Central memory CD8-positive, alpha-beta T cell (primary cell): Measurements from ENCODE around the gene SP7.

Source experiments
- ATAC-seq: fragments of 150-1000 bp; cut with Tn5 transposase; replicated peaks from 2 replicates; pipeline ENCODE4 v1.10.0; 2022; ENCODE audit warnings: mild to moderate bottlenecking, moderate FRiP score, moderate number of reproducible peaks; ENCODE audit not compliant: poor library complexity, severe bottlenecking; ENCODE audit errors: extremely low read depth
- DNase-seq, 2 donors: peaks; one replicate each; pipeline ENCODE4 v3.0.0; 2021; ENCODE audit warnings: low spot score in 2 of 2
- H3K27ac Mint-ChIP-seq: one replicate; pipeline ENCODE4 v1.8.0; 2022; ENCODE audit warnings: low read depth, mild to moderate bottlenecking, moderate library complexity, mixed read lengths
- H3K27me3 Mint-ChIP-seq: one replicate; pipeline ENCODE4 v1.8.0; 2022; ENCODE audit warnings: mixed read lengths
- H3K36me3 Mint-ChIP-seq: one replicate; pipeline ENCODE4 v1.8.0; 2022; ENCODE audit warnings: mild to moderate bottlenecking, moderate library complexity, mixed read lengths; ENCODE audit not compliant: insufficient read depth
- H3K4me1 Mint-ChIP-seq: one replicate; pipeline ENCODE4 v1.8.0; 2022; ENCODE audit warnings: mixed read lengths
- H3K4me3 Mint-ChIP-seq: one replicate; pipeline ENCODE4 v1.8.0; 2022; ENCODE audit warnings: mild to moderate bottlenecking, moderate library complexity, mixed read lengths
- H3K9me3 Mint-ChIP-seq: one replicate; pipeline ENCODE4 v1.8.0; 2022; ENCODE audit warnings: mixed read lengths

The SP7 gene

GRCh38 chr12:53325511-53326061, 10.6 kb downstream of the SP7 start:
- no peak overlapping the region for H3K27ac Mint-ChIP-seq
- H3K4me3 Mint-ChIP-seq = peak overlapping the region; percentile 93
- ATAC-seq (no peak), DNase-seq (no peak)
- no peaks in the 10 kb centered on the region for H3K9me3 Mint-ChIP-seq
- H3K36me3 Mint-ChIP-seq = peaks cover 13% of the 10 kb centered on the region
- peaks cover 32% of the 10 kb centered on the region for H3K4me1 Mint-ChIP-seq
- H3K27me3 Mint-ChIP-seq = no peaks in the 10 kb centered on the region

- H3K27ac Mint-ChIP-seq = peak overlapping the region; percentile 90
- peak overlapping the region; percentile 93 for H3K4me3 Mint-ChIP-seq
- ATAC-seq = peak; percentile 55
- H3K36me3 Mint-ChIP-seq = peaks cover 13% of the 10 kb centered on the region
- no peaks in the 10 kb centered on the region for H3K27me3 Mint-ChIP-seq
- peaks cover 38% of the 10 kb centered on the region for H3K4me1 Mint-ChIP-seq
- DNase-seq = peak; percentile 63 to 67
- H3K9me3 Mint-ChIP-seq = no peaks in the 10 kb centered on the region
Measured at GRCh38 chr12:53324779-53325510, 11.2 kb downstream of the SP7 start.

- Mint-ChIP-seq H3K9me3 (no peaks in the 10 kb centered on the region), H3K4me1 (peaks cover 39% of the 10 kb centered on the region), H3K4me3 (peak overlapping the region; percentile 93), H3K27ac (peak overlapping the region; percentile 90), H3K36me3 (peaks cover 15% of the 10 kb centered on the region), H3K27me3 (no peaks in the 10 kb centered on the region)
- peak; percentile 33 to 39 for DNase-seq
- ATAC-seq = peak; percentile 45
Measured at GRCh38 chr12:53324113-53324778, 11.9 kb downstream of the SP7 start.

GRCh38 chr12:53320352-53321195, 15.6 kb downstream of the SP7 start:
- H3K27ac Mint-ChIP-seq = peak overlapping the region; percentile 87
- H3K4me1 Mint-ChIP-seq = peaks cover 38% of the 10 kb centered on the region

GRCh38 chr12:53313996-53314395, 22.2 kb downstream of the SP7 start:
- DNase-seq (no peak), ATAC-seq (no peak)
- H3K27ac Mint-ChIP-seq = no peak overlapping the region
- H3K4me3 Mint-ChIP-seq = no peak overlapping the region
- H3K4me1 Mint-ChIP-seq = peaks cover 6% of the 10 kb centered on the region
- no peaks in the 10 kb centered on the region for H3K27me3 Mint-ChIP-seq
- no peaks in the 10 kb centered on the region for H3K9me3 Mint-ChIP-seq
- peaks cover 39% of the 10 kb centered on the region for H3K36me3 Mint-ChIP-seq

More at GRCh38 chr12:53320352-53321195, 15.6 kb downstream of the SP7 start:
- ATAC-seq = no peak
- no peak for DNase-seq
- no peaks in the 10 kb centered on the region for H3K9me3 Mint-ChIP-seq
- H3K27me3 Mint-ChIP-seq = no peaks in the 10 kb centered on the region
- peaks cover 33% of the 10 kb centered on the region for H3K36me3 Mint-ChIP-seq
- peak overlapping the region; percentile 89 for H3K4me3 Mint-ChIP-seq

- no peak for DNase-seq
- Mint-ChIP-seq H3K27me3 (no peaks in the 10 kb centered on the region), H3K4me3 (no peak overlapping the region), H3K9me3 (no peaks in the 10 kb centered on the region), H3K36me3 (peaks cover 32% of the 10 kb centered on the region), H3K27ac (no peak overlapping the region), H3K4me1 (no peaks in the 10 kb centered on the region)
- ATAC-seq = no peak
Measured at GRCh38 chr12:53308276-53308675, 27.9 kb downstream of the SP7 start.

GRCh38 chr12:53306826-53307225, 29.3 kb downstream of the SP7 start:
- Mint-ChIP-seq H3K4me1 (peaks cover 8% of the 10 kb centered on the region), H3K4me3 (no peak overlapping the region), H3K36me3 (peaks cover 32% of the 10 kb centered on the region), H3K27ac (peak overlapping the region; percentile 56), H3K9me3 (no peaks in the 10 kb centered on the region), H3K27me3 (no peaks in the 10 kb centered on the region)
- ATAC-seq (no peak), DNase-seq (no peak)

- peaks cover 40% of the 10 kb centered on the region for H3K36me3 Mint-ChIP-seq
- no peaks in the 10 kb centered on the region for H3K27me3 Mint-ChIP-seq
- no peak overlapping the region for H3K27ac Mint-ChIP-seq
- no peak overlapping the region for H3K4me3 Mint-ChIP-seq
- ATAC-seq (no peak), DNase-seq (no peak)
- no peaks in the 10 kb centered on the region for H3K9me3 Mint-ChIP-seq
- peaks cover 41% of the 10 kb centered on the region for H3K4me1 Mint-ChIP-seq
Measured at GRCh38 chr12:53302903-53303302, 33.3 kb downstream of the SP7 start.

- H3K27me3 Mint-ChIP-seq = no peaks in the 10 kb centered on the region
- peaks cover 63% of the 10 kb centered on the region for H3K4me1 Mint-ChIP-seq
- ATAC-seq (no peak), DNase-seq (no peak)
- no peaks in the 10 kb centered on the region for H3K9me3 Mint-ChIP-seq
- peak overlapping the region; percentile 84 for H3K27ac Mint-ChIP-seq
- peak overlapping the region; percentile 93 for H3K4me3 Mint-ChIP-seq
- peaks cover 31% of the 10 kb centered on the region for H3K36me3 Mint-ChIP-seq
Measured at GRCh38 chr12:53300187-53300586, 36.0 kb downstream of the SP7 start.

GRCh38 chr12:53299454-53300180, 36.5 kb downstream of the SP7 start, which contains the start of gene MYG1:
MYG1 (plus strand) TSS chr12:53299695; CDS start chr12:53299738, 43 bp downstream.
- peak within 1 kb of the TSS; percentile 84 for H3K27ac Mint-ChIP-seq
- no peaks in the 10 kb centered on the region for H3K27me3 Mint-ChIP-seq
- ATAC-seq (peak; percentile 64), DNase-seq (peak; percentile 67 to 68)
- peaks cover 32% of the 10 kb centered on the region for H3K36me3 Mint-ChIP-seq
- peaks cover 63% of the 10 kb centered on the region for H3K4me1 Mint-ChIP-seq
- peak within 1 kb of the TSS; percentile 93 for H3K4me3 Mint-ChIP-seq
- no peaks in the 10 kb centered on the region for H3K9me3 Mint-ChIP-seq

GRCh38 chr12:53299101-53299453, 37.1 kb downstream of the SP7 start:
- H3K36me3 Mint-ChIP-seq = peaks cover 32% of the 10 kb centered on the region
- H3K4me3 Mint-ChIP-seq = peak overlapping the region; percentile 93
- H3K4me1 Mint-ChIP-seq = peaks cover 63% of the 10 kb centered on the region
- ATAC-seq (no peak), DNase-seq (no peak)
- peak overlapping the region; percentile 84 for H3K27ac Mint-ChIP-seq
- H3K9me3 Mint-ChIP-seq = no peaks in the 10 kb centered on the region
- no peaks in the 10 kb centered on the region for H3K27me3 Mint-ChIP-seq

GRCh38 chr12:53298164-53298563, 38.0 kb downstream of the SP7 start:
- Mint-ChIP-seq H3K36me3 (peaks cover 32% of the 10 kb centered on the region), H3K4me3 (no peak overlapping the region), H3K27ac (no peak overlapping the region), H3K4me1 (peaks cover 63% of the 10 kb centered on the region), H3K9me3 (no peaks in the 10 kb centered on the region), H3K27me3 (no peaks in the 10 kb centered on the region)
- no peak for ATAC-seq
- no peak for DNase-seq
